NCI-H510A treated with DMSO at 0.1 percent for 48 hours (cell line): ENCODE results near the gene SPN.
A peak's percentile ranks its signal among the peaks of the same experiment; 100 is the strongest.
"Not testable (repeated sequence)": the region's sequence is repeated elsewhere in the genome, so short reads cannot be mapped to it uniquely, and the experiment has no call there.

Experiments
- DNase-seq: peaks from one replicate; lab custom pipeline; 2025; lab: John Stamatoyannopoulos, UW

The SPN gene

DNA sequence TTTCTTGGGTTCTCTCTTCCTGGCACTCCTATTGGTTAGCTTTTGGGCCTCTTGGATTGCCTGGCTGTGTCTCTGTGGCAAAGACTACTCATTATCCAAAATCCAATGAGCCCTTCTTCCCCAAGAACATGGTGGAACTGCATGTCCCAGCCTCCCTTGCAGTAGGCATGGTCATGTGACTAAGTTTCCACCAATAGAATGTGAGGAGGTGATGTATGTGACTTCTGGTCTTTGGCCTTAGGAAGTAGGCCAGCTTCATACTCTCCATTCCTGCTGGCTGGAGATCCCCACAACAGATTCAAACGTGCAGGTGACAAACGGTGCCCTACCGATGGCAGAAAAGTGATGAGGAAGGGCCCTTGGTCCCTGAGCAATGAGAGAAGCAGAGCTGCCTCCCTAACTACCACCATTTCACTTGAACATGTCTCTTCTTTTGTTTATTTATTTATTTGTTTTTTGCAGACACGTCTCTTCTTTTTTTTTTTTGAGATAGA is 17.3 kb upstream of the SPN start:
- DNase-seq: no peak

DNA sequence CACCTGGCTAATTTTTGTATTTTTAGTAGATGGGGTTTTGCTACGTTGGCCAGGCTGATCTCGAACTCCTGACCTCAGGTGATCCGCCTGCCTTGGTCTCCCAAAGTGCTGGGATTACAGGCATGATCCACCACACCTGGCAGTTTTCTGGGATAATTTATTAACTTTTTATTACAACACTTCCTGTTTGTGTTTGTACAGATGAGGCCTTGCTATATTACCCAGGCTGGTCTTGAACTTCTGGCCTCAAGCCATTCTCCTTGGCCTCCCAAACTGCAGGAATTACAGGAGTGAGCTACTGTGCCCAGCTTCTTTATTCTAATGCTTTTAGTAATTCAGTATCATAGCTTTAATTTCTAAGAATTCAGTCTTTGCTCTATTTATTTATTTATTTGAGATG is 16.1 kb upstream of the SPN start:
- no peak for DNase-seq

DNA sequence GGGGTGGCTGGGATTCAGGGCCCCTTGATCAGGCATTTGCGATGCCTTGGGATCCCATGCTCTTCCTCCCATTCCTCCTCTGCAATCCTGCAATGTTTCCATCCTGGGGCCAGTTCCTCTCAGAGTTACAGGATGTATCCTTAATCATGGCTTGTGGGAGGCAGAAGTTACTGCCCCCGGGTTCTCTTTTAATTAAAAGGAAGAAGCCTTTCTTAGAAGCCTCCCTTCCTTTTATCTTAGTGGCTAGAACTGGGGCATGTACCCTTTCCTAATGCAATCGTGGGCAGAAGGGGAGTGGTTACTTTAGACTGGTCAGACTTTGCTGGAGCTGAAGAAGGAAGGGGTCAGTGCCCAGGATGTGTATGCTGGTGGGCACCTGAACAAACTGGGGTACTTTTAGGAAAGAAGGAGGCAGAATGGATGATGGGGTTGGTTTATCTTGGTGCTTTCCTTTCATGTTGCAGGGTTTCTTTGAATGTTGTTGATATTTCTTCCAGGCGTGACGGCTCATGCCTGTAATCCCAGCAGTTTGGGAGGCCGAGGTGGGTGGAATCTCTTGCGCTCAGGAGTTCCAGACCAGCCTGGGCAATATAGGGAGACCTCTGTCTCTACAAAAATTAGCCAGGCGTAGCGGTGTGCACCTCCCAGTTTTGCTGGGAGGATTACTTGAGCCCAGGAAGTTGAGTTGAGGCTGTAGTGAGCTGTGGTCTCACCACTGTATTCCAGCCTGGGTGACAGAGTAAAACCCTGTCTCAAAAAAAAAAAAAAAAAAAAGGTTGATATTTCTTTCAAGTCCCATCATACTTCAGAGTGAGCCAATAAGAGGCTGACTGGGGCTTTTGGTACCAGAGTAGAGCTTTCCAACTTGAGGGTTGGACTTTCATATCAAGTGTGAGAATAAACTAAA is 13.2 kb upstream of the SPN start:
- DNase-seq: no peak

DNA sequence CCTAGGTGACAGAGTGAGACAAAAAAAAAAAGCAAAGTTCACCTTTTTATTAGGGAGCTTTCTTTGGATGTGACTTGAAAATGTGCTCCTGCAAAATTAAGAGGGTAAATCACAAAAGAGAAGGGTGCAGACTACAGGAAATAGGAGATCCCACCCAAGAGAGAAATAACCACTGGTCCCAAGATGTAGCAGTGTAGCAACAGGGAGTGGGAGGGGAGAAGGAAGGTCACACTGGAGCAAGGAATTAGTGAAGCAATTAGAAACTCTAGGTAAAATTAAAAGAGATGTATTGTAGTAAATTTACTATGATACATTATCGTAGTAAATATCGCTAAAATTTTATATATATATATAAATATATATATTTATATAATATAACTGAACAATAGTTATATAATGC is 12.3 kb upstream of the SPN start:
- DNase-seq: no peak

DNA sequence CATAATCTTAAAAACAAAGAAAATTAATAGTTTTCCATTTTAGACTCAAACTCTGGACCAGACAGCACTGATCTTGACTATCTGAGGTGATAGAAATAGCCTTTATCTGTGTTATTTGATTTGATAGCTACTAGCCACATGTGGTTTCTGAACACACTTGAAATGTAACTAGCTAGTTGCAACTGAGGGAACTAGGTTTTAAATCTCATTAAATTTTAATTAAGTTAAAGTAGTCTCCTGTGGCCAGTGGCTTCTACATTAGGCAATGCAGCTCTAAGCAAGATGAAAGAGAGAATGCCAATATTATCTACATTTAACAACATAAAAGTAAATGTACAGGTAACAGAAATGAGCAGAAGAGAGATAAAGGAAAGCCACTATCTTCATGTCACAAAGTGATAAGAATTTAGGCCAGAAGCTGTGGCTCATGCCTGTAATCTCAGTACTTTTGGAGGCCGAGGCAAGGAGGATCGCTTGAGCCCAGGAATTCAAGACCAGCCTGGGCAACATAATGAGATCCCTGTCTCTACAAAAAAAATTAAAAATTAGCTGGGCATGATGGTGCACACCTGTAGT is 11.2 kb upstream of the SPN start:
- no peak for DNase-seq

DNA sequence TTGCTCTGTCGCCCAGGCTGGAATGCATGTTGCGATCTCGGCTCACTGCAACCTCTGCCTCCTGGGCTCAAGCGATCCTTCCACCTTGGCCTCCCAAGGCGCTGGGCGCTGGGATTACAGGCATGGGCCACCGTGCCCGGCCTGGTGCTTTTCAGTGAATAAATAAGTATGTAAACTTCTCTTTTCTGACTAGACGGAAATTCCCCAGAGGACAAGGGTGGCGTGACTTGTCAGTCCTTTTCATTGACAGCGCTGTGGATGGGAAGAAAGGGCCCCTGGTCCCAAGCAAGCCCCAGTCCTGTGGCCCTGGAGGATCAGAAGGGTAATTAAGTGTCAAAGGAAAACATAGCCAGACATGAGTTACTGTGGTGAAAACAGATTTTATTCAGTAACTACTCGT is 9.6 kb upstream of the SPN start:
- no peak for DNase-seq

DNA sequence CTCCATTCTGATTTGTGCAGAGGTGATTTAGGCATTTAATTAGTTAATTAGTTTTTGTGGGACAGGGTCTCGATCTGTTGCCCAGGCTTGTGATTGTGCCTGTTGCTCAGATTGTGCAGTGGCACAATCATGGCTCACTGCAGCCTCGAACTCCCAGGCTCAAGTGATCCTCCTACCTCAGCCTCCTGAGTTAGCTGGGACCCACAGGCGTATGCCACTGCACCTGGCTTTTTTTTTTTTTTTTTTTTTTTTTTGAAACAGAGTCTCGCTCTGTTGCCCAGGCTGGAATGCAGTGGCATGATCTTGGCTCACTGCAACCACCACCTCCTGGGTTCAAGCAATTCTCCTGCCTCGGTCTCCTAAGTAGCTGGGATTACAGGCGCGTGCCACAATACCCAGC is 9.2 kb upstream of the SPN start:
- DNase-seq: not testable (repeated sequence)

DNA sequence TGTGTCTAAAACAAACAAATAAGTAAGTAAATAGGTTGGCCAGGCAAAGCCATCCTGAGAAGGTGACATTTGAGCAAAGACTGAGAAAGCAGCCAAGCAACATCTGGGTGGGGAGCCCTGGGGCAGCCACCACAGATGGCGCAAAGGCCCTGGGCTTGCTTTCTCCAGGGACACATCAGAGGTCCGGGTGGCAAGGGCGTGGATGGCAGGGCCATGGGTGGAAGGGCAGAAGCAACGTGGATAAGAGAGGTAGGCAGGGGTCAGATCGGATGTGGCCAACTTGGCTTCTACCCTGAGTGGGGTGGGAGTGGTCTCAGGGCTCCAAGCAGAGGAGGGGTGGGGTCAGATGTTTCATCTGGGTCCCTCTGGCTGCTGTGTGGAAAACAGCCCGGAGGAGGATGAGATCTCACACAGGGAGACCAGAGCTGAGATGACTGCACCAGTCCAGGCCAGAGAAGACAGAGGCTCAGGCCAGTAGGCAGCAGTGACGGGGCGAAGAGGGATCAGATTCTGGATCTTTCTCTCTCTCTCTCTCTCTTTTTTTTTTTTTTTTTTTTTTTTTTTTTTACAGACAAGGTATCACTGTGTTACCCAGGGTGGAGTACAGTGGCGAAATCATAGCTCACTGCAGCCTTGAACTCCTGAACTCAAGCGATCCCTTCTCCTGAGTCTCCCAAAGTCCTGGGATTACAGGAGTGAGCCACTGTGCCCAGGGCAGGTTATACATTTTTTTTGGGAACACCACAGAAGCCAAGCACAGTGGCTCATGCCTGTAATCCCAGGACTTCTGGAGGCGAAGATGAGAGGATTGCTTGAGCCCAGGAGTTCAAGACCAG is 6.1 kb upstream of the SPN start:
- DNase-seq: no peak

DNA sequence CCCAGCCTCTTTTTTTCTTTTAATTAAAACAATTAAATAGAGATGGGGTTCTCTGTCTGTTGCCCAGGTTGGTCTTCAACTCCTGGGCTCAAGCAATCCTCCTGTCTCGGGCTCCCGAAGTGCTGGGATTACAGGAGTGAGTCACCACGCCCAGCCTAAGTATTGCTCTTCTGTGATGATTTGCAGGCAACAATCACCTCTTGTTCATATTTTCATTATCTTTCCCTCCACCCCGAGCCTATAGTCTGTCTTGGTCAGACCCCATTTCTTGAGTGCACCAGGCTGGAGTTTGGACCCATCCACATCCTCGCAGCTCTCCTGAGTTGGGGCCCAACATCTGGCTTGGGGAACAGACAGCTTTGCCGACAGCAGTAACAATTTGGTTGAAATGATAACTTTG is 4.3 kb upstream of the SPN start:
- DNase-seq: no peak

DNA sequence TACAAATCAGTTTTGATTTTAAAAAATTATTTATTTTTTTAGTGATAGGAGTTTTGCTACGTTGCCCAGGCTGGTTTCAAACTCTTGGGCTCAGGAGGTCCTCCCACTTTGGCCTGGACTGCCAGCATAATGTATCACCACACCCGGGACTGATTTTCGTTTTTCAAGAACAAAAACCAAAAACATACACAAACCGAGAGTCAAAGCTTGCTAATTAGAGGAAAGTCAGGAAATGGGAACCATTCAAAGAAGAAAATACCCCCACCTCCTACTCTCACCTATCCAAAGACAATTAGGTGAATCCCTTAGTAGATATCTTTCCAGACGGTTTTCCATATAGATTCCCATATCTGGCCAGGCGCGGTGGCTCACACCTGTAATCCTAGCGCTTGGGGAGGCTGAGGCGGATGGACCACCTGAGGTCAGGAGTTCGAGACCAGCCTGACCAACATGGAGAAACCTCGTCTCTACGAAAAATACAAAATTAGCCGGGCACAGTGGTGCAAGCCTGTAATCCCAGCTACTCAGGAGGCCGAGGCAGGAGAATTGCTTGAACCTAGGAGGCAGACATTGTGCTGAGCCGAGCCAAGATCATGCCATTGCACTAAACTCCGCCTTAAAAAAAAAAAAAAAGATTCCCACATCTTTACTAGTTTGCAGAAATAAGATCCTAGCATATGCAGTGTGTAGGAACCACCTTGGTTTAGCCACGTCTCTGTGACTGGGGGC is 883 bp upstream of the SPN start:
- DNase-seq: no peak

DNA sequence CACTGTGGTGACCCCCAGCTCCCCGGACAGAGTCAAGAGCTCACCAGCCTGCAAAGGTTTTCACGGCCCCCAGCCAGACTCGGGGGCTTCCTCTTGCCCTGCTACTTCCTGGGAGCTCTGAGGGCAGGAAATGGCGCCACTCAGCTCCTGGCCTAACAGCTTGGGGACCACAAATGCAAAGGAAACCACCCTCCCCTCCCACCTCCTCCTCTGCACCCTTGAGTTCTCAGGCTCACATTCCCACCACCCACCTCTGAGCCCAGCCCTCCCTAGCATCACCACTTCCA is 375 bp upstream of the SPN start:
- DNase-seq: no peak

DNA sequence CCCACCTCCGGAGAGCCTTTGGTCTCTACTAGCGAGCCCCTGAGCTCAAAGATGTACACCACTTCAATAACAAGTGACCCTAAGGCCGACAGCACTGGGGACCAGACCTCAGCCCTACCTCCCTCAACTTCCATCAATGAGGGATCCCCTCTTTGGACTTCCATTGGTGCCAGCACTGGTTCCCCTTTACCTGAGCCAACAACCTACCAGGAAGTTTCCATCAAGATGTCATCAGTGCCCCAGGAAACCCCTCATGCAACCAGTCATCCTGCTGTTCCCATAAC is 702 bp downstream of the SPN start:
- no peak for DNase-seq

DNA sequence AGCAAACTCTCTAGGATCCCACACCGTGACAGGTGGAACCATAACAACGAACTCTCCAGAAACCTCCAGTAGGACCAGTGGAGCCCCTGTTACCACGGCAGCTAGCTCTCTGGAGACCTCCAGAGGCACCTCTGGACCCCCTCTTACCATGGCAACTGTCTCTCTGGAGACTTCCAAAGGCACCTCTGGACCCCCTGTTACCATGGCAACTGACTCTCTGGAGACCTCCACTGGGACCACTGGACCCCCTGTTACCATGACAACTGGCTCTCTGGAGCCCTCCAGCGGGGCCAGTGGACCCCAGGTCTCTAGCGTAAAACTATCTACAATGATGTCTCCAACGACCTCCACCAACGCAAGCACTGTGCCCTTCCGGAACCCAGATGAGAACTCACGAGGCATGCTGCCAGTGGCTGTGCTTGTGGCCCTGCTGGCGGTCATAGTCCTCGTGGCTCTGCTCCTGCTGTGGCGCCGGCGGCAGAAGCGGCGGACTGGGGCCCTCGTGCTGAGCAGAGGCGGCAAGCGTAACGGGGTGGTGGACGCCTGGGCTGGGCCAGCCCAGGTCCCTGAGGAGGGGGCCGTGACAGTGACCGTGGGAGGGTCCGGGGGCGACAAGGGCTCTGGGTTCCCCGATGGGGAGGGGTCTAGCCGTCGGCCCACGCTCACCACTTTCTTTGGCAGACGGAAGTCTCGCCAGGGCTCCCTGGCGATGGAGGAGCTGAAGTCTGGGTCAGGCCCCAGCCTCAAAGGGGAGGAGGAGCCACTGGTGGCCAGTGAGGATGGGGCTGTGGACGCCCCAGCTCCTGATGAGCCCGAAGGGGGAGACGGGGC is 1.3 kb downstream of the SPN start:
- no peak for DNase-seq

DNA sequence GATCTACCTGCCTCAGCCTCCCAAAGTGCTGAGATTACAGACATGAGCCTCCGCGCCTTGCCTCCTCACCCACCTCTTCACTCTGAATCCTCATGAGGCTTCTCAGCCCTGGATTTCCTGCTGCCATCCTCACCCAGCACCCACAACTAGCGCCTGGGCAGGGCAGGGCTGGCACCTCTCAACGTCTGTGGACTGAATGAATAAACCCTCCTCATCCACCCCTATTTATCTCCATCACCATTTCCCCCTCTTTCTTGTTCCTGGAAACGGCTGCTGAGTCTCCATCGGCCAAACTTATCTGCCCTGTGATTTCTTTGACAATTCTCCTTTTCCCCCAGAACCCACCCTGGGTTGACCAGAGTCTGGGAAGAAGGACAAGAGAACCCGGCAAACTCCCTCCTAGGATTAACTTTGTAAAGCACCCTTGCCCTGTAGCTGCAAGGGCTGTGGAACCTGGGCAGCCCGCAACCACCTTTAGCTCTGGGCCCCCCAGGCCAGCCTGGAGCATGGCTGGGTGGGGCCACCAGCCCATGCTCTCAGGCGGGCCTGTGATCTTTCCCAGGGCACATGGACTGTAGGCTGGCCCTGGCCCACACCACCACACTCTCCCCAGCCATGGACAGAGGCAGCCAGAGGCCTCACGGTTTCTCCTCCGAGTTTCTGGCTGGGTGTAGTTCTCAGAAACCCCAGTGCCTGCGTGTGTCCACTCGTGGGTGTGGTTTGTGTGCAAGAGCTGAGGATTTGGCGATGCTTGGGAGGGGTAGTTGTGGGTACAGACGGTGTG is 2.4 kb downstream of the SPN start:
- DNase-seq: no peak

DNA sequence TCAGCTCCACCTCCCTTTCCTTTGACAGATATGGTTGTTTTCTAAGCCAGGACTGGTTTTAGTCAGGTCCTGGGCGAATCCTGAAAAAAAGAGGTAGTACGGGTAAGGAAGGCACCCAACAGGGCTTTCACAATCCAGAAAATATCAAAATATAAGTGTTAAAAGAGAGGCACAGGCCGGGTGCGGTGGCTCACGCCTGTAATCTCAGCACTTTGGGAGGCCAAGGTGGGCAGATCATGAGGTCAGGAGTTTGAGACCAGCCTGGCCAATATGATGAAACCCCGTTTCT is 4.2 kb downstream of the SPN start:
- DNase-seq: not testable (repeated sequence)

DNA sequence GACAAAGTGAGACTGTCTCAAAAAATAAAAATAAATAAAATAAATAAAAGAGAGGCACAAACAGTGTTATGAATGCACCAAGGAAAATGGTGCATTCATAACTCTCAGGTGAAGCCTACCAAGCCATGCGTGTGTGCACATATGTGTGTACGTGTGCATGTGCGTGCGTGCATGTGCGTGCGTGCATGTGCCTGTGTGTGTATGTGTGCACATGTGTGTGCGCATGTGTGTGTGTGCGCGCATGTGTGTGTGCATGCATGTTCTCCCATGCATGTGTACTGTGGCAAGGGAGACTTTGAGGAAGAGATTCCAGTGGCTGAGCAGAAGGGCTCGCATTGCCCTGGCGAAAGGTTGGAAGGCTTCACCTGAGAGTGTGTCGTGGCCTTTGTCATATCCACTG is 4.7 kb downstream of the SPN start:
- DNase-seq: no peak

DNA sequence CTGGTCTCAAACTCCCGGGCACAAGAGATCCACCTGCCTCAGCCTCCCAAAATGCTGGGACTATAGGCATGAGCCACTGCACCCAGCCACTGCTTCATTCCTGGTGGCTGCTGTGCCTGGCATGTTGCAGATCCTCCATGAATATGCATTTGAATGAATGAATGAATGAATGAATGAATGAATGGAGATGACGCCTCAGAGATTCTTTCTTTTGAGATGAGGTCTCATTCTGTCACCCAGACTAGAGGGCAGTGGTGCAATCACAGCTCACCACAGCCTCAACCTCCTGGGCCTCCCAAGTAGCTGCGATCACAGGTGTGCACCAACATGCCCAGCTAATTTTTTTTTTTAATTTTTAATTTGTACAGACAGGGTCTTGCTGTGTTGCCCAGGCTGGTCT is 5.2 kb downstream of the SPN start:
- no peak for DNase-seq

DNA sequence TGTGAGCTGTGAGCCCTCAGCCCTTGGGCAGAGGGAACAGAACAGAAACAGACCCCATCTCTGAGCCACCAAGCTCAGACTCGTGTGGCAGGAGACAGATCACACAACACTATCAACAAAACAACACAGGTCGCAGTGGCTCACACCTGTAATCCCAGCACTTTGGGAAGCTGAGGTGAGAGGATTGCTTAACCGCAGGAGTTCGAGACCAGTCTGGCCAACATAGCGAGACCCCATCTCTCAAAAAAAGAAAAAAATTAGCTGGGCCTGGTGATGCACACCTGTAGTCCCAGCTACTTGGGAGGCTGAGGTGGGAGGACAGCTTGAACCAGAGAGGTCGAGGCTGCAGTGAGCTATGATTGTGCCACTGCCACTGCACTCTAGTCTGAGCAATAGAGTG is 10.5 kb downstream of the SPN start:
- no peak for DNase-seq

DNA sequence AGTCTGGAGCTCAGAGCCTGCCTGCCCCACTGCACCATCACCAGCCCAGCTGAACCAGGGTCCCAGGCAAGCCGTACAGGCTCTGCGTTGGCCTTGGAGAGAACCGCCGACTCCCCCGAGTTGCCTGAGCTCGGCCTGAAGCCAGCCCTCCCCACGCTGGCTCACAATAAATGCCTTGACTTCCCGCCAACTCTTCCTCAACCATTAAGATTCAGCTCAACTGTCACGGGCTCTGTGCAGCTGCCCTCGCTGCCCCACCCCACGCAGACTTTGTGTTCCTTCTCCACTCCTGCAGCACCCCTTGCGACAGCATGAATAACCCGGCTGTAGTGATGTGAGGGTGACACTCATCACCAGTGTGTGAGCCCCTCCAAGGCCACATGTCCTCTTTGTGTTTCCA is 11.1 kb downstream of the SPN start:
- no peak for DNase-seq

DNA sequence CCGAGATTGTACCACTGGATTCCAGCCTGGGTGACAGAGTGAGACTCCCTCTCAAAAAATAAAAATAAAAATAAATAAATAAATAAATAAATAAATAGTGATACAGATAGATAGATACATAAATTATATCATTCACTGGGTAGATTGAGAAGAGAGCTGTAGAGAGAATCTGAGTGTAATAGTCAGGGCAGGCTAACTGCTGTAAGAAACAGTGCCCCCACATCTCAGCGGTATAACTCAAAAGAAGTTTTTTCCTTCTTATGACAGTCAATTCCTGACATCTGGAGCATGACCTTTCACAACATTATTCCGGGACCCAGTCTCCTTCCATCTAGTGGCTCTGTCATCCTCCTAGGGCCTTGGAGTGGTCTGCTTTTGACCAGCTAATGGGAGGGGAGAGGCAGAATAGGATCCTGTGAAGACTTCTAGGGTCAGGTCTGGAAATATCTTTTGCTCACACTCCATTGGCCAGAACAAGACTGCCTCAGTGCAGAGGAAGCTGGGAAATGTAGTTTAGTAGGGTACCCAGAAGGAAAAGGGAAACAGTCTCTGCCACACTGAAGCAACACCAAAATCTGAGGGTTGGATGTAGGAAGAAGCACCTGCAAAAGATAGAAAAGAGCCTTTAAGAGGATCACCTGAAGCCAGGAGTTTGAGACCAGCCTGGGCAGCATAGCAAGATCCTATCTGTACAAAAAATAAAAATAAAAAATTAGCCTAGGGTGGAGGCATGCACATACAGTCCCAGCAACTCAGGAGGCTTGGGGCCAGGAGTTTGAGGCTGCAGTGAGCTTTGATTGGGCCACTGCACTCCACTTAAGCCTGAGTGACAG is 13.0 kb downstream of the SPN start:
- DNase-seq: peak; percentile 56
